ENCODE data around the gene DNAAF8.

DNAAF8 gene

GRCh38 chr16:4753227-4753626 is 18.9 kb downstream of the DNAAF8 start:
- no peak for DNase-seq

- no peak for DNase-seq
Observed at GRCh38 chr16:4754865-4755264, 20.5 kb downstream of the DNAAF8 start.

GRCh38 chr16:4755687-4756086 is 21.4 kb downstream of the DNAAF8 start:
- DNase-seq: no peak

GRCh38 chr16:4760221-4760910 is 26.0 kb downstream of the DNAAF8 start:
- DNase-seq: no peak

- DNase-seq: no peak
Observed at GRCh38 chr16:4762205-4762604, 27.9 kb downstream of the DNAAF8 start.

GRCh38 chr16:4763791-4764190 is 29.5 kb downstream of the DNAAF8 start:
- no peak for DNase-seq

GRCh38 chr16:4765511-4766474 is 31.5 kb downstream of the DNAAF8 start:
- DNase-seq: no peak

GRCh38 chr16:4766875-4767628 is 32.7 kb downstream of the DNAAF8 start, which contains the start of gene ZNF500:
ZNF500 (minus strand) TSS chr16:4767162; CDS start chr16:4765978, 1,184 bp downstream.
- DNase-seq: peak; percentile 94

- no peak for DNase-seq
Observed at GRCh38 chr16:4767872-4768548, 33.7 kb downstream of the DNAAF8 start.

- DNase-seq: peak; percentile 96
Observed at GRCh38 chr16:4768549-4769305, 34.4 kb downstream of the DNAAF8 start.

GRCh38 chr16:4769306-4769638 is 34.9 kb downstream of the DNAAF8 start:
- no peak for DNase-seq

GRCh38 chr16:4771646-4772045 is 37.3 kb downstream of the DNAAF8 start:
- DNase-seq: no peak

- DNase-seq: no peak
Observed at GRCh38 chr16:4772351-4772750, 38.0 kb downstream of the DNAAF8 start.

GRCh38 chr16:4775005-4775404 is 40.7 kb downstream of the DNAAF8 start:
- DNase-seq: no peak

- DNase-seq: no peak
Observed at GRCh38 chr16:4776141-4776705, 41.9 kb downstream of the DNAAF8 start.

GRCh38 chr16:4777339-4778049 is 43.2 kb downstream of the DNAAF8 start:
- no peak for DNase-seq

GRCh38 chr16:4778050-4778392 is 43.7 kb downstream of the DNAAF8 start:
- DNase-seq: no peak

GRCh38 chr16:4780235-4780634 is 45.9 kb downstream of the DNAAF8 start:
- no peak for DNase-seq

- DNase-seq: no peak
Observed at GRCh38 chr16:4783251-4783950, 49.1 kb downstream of the DNAAF8 start.

GRCh38 chr16:4783951-4784336 is 49.6 kb downstream of the DNAAF8 start:
- DNase-seq: no peak

Data from NCI-H1092 treated with DMSO at 0.1 percent for 48 hours (cell line).